K562 (cell line): ENCODE measurements around the gene OTUD5. TPM values are rescaled to one million over a fixed set of nuclear protein-coding genes. Genes with fewer than 3 reads are reported as not detected.

Source experiments
- ATAC-seq: fragments of 200-7000 bp; cut with Tn5 transposase; 3 replicates; pipeline ENCODE4 v1.9.1; 2020; ENCODE audit warnings: moderate library complexity
- BruUV-seq: library from RNA; stranded (reverse); fragments of 400-500 nt; replicated peaks from 2 replicates; lab custom pipeline; 2021; lab: Mats Ljungman, UMichigan
- CTCF ChIA-PET: fragments of 300-600 bp; formaldehyde crosslinking; extraction: SDS; loops from one replicate; lab custom pipeline; 2021; ENCODE audit warnings: low intra/inter-chr PET ratio; lab: Yijun Ruan, JAX
- POLR2A ChIA-PET: fragments of 300-600, 350-650 bp; sonication (Branson Sonifier 250); formaldehyde crosslinking; extraction: SDS; loops from one replicate; lab custom pipeline; 2021; ENCODE audit warnings: antibody characterized with exemption, inconsistent platforms; lab: Yijun Ruan, JAX
- DNase-seq, 4 experiments: peaks; one replicate each; pipeline versions ENCODE4 v3.0.0 to v3.0.0-alpha.2; 2011 to 2018; ENCODE audit warnings: low spot score in 3 of 4, mixed read lengths in 3 of 4; ENCODE audit errors: extremely low read depth in 1 of 4
- FAIRE-seq: peaks from 2 replicates; lab custom pipeline; 2011; peaks lifted over from hg19 to GRCh38; lab: Jason Lieb, UNC
- H2AFZ ChIP-seq: 2 replicates; pipeline ENCODE4 v1.6.0; 2011; ENCODE audit warnings: low read depth, low read length, control low read depth, inconsistent platforms
- H3K27ac ChIP-seq: fragments of 200-600 bp; 3 replicates; pipeline ENCODE4 v1.8.0; 2011; ENCODE audit warnings: low read depth, mild to moderate bottlenecking, control low read depth, inconsistent platforms, low read length, moderate library complexity, mixed read lengths; ENCODE audit errors: extremely low read depth
- H3K27me3 ChIP-seq, 2 experiments: fragments of 300-600 bp in 1 of 2; 2 replicates in 1 of 2; 3 replicates in 1 of 2; pipeline versions ENCODE4 v1.6.0 to v1.8.0; 2011; ENCODE audit warnings: inconsistent platforms in 2 of 2, low read length in 2 of 2, mild to moderate bottlenecking in 1 of 2, mixed read lengths in 1 of 2, moderate library complexity in 1 of 2; ENCODE audit not compliant: control insufficient read depth in 2 of 2, insufficient read depth in 2 of 2
- H3K36me3 ChIP-seq: fragments of 300-600 bp; 3 replicates; pipeline ENCODE4 v1.8.0; 2011; ENCODE audit warnings: mild to moderate bottlenecking, low read length, inconsistent platforms; ENCODE audit not compliant: control insufficient read depth, insufficient read depth
- H3K4me1 ChIP-seq, 2 experiments: fragments of 200-600 bp in 1 of 2; replicated peaks in 1 of 2; 2 replicates in 1 of 2; 3 replicates in 1 of 2; pipeline versions ENCODE4 v1.5.1 to v1.8.0; 2011; ENCODE audit warnings: inconsistent platforms in 2 of 2, low read length in 2 of 2, mild to moderate bottlenecking in 1 of 2, mixed read lengths in 1 of 2, moderate library complexity in 1 of 2; ENCODE audit not compliant: control insufficient read depth in 2 of 2, insufficient read depth in 2 of 2
- H3K4me2 ChIP-seq: 2 replicates; pipeline ENCODE4 v1.6.1; 2011; ENCODE audit warnings: low read length, control low read depth, inconsistent platforms, mixed read lengths; ENCODE audit not compliant: insufficient read depth
- H3K4me3 ChIP-seq: fragments of 200-600 bp; sonication (generic), shearing (Covaris generic); 2 replicates; pipeline ENCODE4 v1.5.1; 2016; ENCODE audit warnings: control low read depth, inconsistent platforms
- H3K79me2 ChIP-seq: fragments of 200-600 bp; 3 replicates; pipeline ENCODE4 v1.8.0; 2011; ENCODE audit warnings: low read length, inconsistent platforms; ENCODE audit not compliant: control insufficient read depth, insufficient read depth
- H3K9ac ChIP-seq, 2 experiments: 2 replicates each; pipeline versions ENCODE4 v1.6.0 to v1.6.1; 2011; ENCODE audit warnings: low read depth in 2 of 2, low read length in 2 of 2, control low read depth in 1 of 2, inconsistent platforms in 1 of 2, mild to moderate bottlenecking in 1 of 2, mixed read lengths in 1 of 2; ENCODE audit not compliant: insufficient read depth in 1 of 2
- H3K9me1 ChIP-seq: one replicate; pipeline ENCODE4 v1.6.0; 2011; ENCODE audit warnings: inconsistent platforms, mild to moderate bottlenecking, low read length, moderate library complexity; ENCODE audit not compliant: control insufficient read depth, insufficient read depth
- H3K9me3 ChIP-seq: replicated peaks from 2 replicates; pipeline ENCODE4 v1.5.1; 2011; ENCODE audit warnings: low read depth, low read length, inconsistent platforms; ENCODE audit not compliant: control insufficient read depth, insufficient read depth
- H4K20me1 ChIP-seq: replicated peaks from 2 replicates; pipeline ENCODE4 v1.6.1; 2011; ENCODE audit warnings: low read length, inconsistent platforms, mixed read lengths; ENCODE audit not compliant: control insufficient read depth, insufficient read depth
- ARID1B ChIP-seq: fragments of 450-650 bp; IDR thresholded peaks from 2 replicates; pipeline ENCODE4 v1.6.1; 2016; ENCODE audit warnings: antibody characterized with exemption, mild to moderate bottlenecking, inconsistent platforms
- ASH1L ChIP-seq: fragments of 450-650 bp; IDR thresholded peaks from 2 replicates; pipeline ENCODE4 v1.6.1; 2018; ENCODE audit warnings: borderline replicate concordance, mild to moderate bottlenecking, low read depth; ENCODE audit not compliant: partially characterized antibody
- BCL6 ChIP-seq: fragments of 250-450 bp; sonication (Bioruptor Pico); IDR thresholded peaks from 2 replicates; pipeline ENCODE4 v1.4.0; 2020
- CHD1 ChIP-seq: fragments of 200-600 bp; sonication (generic); IDR thresholded peaks from one replicate; pipeline ENCODE4 v1.6.1; 2012; ENCODE audit warnings: mild to moderate bottlenecking, moderate library complexity, low read length, inconsistent platforms
- CLOCK ChIP-seq: fragments of 250-450 bp; sonication (Bioruptor Pico); IDR thresholded peaks from 2 replicates; pipeline ENCODE4 v1.4.0; 2020; ENCODE audit warnings: mild to moderate bottlenecking, moderate library complexity, borderline replicate concordance
- DPF2 ChIP-seq: fragments of 450-650 bp; IDR thresholded peaks from 2 replicates; pipeline ENCODE4 v1.6.1; 2016
- EGR1 ChIP-seq: fragments of 450-650 bp; conservative IDR thresholded peaks from 2 replicates; pipeline ENCODE4 v1.6.1; 2017; ENCODE audit warnings: mild to moderate bottlenecking
- GABPB1 ChIP-seq: sonication (generic); formaldehyde crosslinking; IDR thresholded peaks from 2 replicates; pipeline ENCODE4 v1.8.0; 2022; ENCODE audit warnings: mild to moderate bottlenecking, missing genetic modification reagents
- HDGF ChIP-seq: fragments of 450-650 bp; IDR thresholded peaks from 2 replicates; pipeline ENCODE4 v1.6.1; 2016
- KDM2B ChIP-seq: fragments of 250-450 bp; sonication (Bioruptor Pico); IDR thresholded peaks from 2 replicates; pipeline ENCODE4 v1.8.0; 2021; ENCODE audit warnings: mild to moderate bottlenecking, moderate library complexity
- KLF10 ChIP-seq: fragments of 250-450 bp; sonication (Bioruptor Pico); IDR thresholded peaks from 2 replicates; pipeline ENCODE4 v1.6.1; 2021; ENCODE audit warnings: matching md5 sums
- MECOM ChIP-seq: fragments of 250-450 bp; sonication (Bioruptor Pico); IDR thresholded peaks from 2 replicates; pipeline ENCODE4 v1.8.0; 2022; ENCODE audit warnings: inconsistent platforms
- MYC ChIP-seq, 2 experiments: fragments of 250-450 bp in 1 of 2; sonication (Bioruptor Pico) in 1 of 2; IDR thresholded peaks; 2 replicates each; pipeline versions ENCODE4 v1.5.1 to v1.6.1; 2012 to 2021; ENCODE audit warnings: low read depth in 2 of 2, borderline replicate concordance in 1 of 2, improper control_type of control experiment in 1 of 2, low read length in 1 of 2, mild to moderate bottlenecking in 1 of 2, moderate library complexity in 1 of 2
- RAD21 ChIP-seq, 2 experiments: fragments of 250-450 bp in 1 of 2; fragments of 450-650 bp in 1 of 2; sonication (Bioruptor Pico) in 1 of 2; formaldehyde crosslinking in 1 of 2; IDR thresholded peaks in 1 of 2; conservative IDR thresholded peaks in 1 of 2; 2 replicates each; pipeline versions ENCODE4 v1.4.0 to v1.8.0; 2020 to 2022; ENCODE audit warnings: mild to moderate bottlenecking in 2 of 2, moderate library complexity in 1 of 2
- SAFB ChIP-seq: fragments of 200-400 bp; formaldehyde crosslinking; IDR thresholded peaks from 2 replicates; pipeline ENCODE4 v1.6.1; 2017; ENCODE audit warnings: low read depth, low read length, borderline replicate concordance
- SMAD4 ChIP-seq: fragments of 250-450 bp; sonication (Bioruptor Pico); conservative IDR thresholded peaks from 2 replicates; pipeline ENCODE4 v1.8.0; 2021; ENCODE audit warnings: inconsistent platforms, mild to moderate bottlenecking, moderate library complexity
- SRSF3 ChIP-seq: fragments of 200-400 bp; formaldehyde crosslinking; IDR thresholded peaks from 2 replicates; pipeline ENCODE4 v1.6.1; 2016; ENCODE audit warnings: mild to moderate bottlenecking, low read length, moderate library complexity; ENCODE audit not compliant: insufficient read depth
- TAF1 ChIP-seq: IDR thresholded peaks from 2 replicates; pipeline ENCODE4 v1.6.1; 2011; ENCODE audit warnings: mild to moderate bottlenecking, low read length, moderate library complexity; ENCODE audit not compliant: insufficient read depth, control insufficient read depth, severe bottlenecking; ENCODE audit errors: extremely low read depth
- ZNF143 ChIP-seq: sonication (generic); formaldehyde crosslinking; IDR thresholded peaks from 2 replicates; pipeline ENCODE4 v1.9.0; 2022; ENCODE audit warnings: mild to moderate bottlenecking, missing genetic modification reagents
- ZNF41 ChIP-seq: fragments of 250-450 bp; sonication (Bioruptor Pico); conservative IDR thresholded peaks from 2 replicates; pipeline ENCODE4 v1.4.0; 2020; ENCODE audit warnings: mild to moderate bottlenecking
- ZNF511 ChIP-seq: sonication (generic); formaldehyde crosslinking; IDR thresholded peaks from 2 replicates; pipeline ENCODE4 v1.8.0; 2022; ENCODE audit warnings: mild to moderate bottlenecking, missing genetic modification reagents
- ZNF584 ChIP-seq: fragments of 200-800 bp; sonication (Bioruptor generic); IDR thresholded peaks from 2 replicates; pipeline ENCODE4 v1.6.1; 2016; ENCODE audit warnings: low read depth, mild to moderate bottlenecking, missing genetic modification characterization, missing compliant biosample characterization
- WGBS: fragments of 100-300 bp; shearing (Covaris generic); methylation state at CpG from one replicate; pipeline ENCODE4 v1.1.6; 2016; ENCODE audit warnings: low coverage, mixed read lengths; ENCODE audit not compliant: insufficient coverage; ENCODE audit errors: missing lambda C conversion rate; 5-methylcytosine and 5-hydroxymethylcytosine counted together
- in situ Hi-C: fragments of 300-500 bp; cut with MboI; formaldehyde crosslinking; loops from 4 replicates; pipeline ENCODE4 v1.15.0; 2018; ENCODE audit warnings: inconsistent platforms, mixed read lengths
- intact Hi-C: fragments of 100-400 bp; cut with micrococcal nuclease; formaldehyde crosslinking; loops from 2 replicates; pipeline ENCODE4 v1.14.2; 2022
- polyA plus RNA-seq, 8 experiments: library from polyadenylated mRNA; depleted of rRNA in 4 of 8; stranded (reverse) in 5 of 8; unstranded in 3 of 8; fragments of >200 nt; fragmentation: Nextera tagmentation in 2 of 8; fragmentation: Illumina TruSeq in 1 of 8; extraction: Ambion mirVana in 2 of 8; extraction: Trizol in 1 of 8; gene quantifications; 2 replicates each; pipeline versions ENCODE4 v1.2.1 to v1.2.3, GENCODE V29; 2011 to 2014; ENCODE audit warnings: inconsistent platforms in 1 of 8, missing spikeins in 1 of 8
- total RNA-seq, 7 experiments: library from RNA; depleted of rRNA in 6 of 7; stranded (reverse); fragments of >200 nt in 6 of 7; fragmentation: Illumina TruSeq in 2 of 7; extraction: Trizol in 2 of 7; gene quantifications; 2 replicates each; pipeline versions ENCODE4 v1.2.1 to v1.2.3, GENCODE V29; 2011 to 2021; ENCODE audit warnings: low replicate concordance in 1 of 7

Gene OTUD5
- total and polyA plus RNA-seq, 9 of the 15 experiments (the other 6 are each of a cell fraction or from before 2014, with no cell fraction given): 3.6 to 102 (median 59.0) TPM

- H3K36me3 ChIP-seq: peaks cover 62% of the 10 kb centered on the region
- ChIA-PET POLR2A (no interaction called here), CTCF (interaction anchor here (0.9 kb wide), 1 partner anchor 12 kb away, joined by 5 read pairs; no protein-coding TSS in a partner anchor)
- peaks cover 69% of the 10 kb centered on the region for H3K79me2 ChIP-seq
- DNase-seq (no peak), FAIRE-seq (no peak), ATAC-seq (no peak)
- H3K9me1 ChIP-seq: no peaks in the 10 kb centered on the region
- H3K4me2 ChIP-seq: peak overlapping the region; percentile 97; the same call in 1 of the 2 replicates
- no peaks in the 10 kb centered on the region for H3K9me3 ChIP-seq
- peak overlapping the region; percentile 77 for H3K27ac ChIP-seq
- BruUV-seq: no TSS peak
- no peaks in the 10 kb centered on the region; a peak in 1 of 5 replicates for H3K27me3 ChIP-seq
- intact Hi-C loops: loop anchor here (10.0 kb wide), 1 partner anchor 283 kb away; no protein-coding TSS in a partner anchor
- H2AFZ ChIP-seq: no peak overlapping the region
- H4K20me1 ChIP-seq: peaks cover 34% of the 10 kb centered on the region
- H3K4me3 ChIP-seq: peak overlapping the region; percentile 89
- in situ Hi-C loops: no loop called here
- peaks cover 35 to 40% of the 10 kb centered on the region in 2 experiments for H3K4me1 ChIP-seq
- peak overlapping the region; percentile 73 to 92 for H3K9ac ChIP-seq
- WGBS: 0% methylated on average over 9 of the region's 23 CpGs
- TF ChIP-seq BCL6: no peak
- TF ChIP-seq MYC (IDR thresholded peaks at IDR 0.05; ENCODE audit: low read depth, low read length): no peak
- no peak for TF ChIP-seq MYC (CRISPR knock-in tag; IDR thresholded peaks at IDR 0.05; ENCODE audit: borderline replicate concordance, low read depth)
- TF ChIP-seq SRSF3: no peak
- TF ChIP-seq RAD21 (CRISPR knock-in tag; conservative IDR thresholded peaks at IDR 0.05 in 1 of 2, IDR thresholded peaks at IDR 0.05 in 1 of 2): no peak
- TF ChIP-seq ZNF511 (CRISPR knock-in tag): no peak
- TF ChIP-seq EGR1: peak; percentile 82; the same call in 1 of the 2 replicates
- TF ChIP-seq GABPB1 (CRISPR knock-in tag): 0 out of 2 replicates have a peak, but pooled peaks have one; percentile 38
- no peak for TF ChIP-seq MECOM (CRISPR knock-in tag)
- no peak for TF ChIP-seq SMAD4 (CRISPR knock-in tag)
- no peak for TF ChIP-seq KDM2B (CRISPR knock-in tag)
- no peak for TF ChIP-seq CLOCK (CRISPR knock-in tag)
- no peak for TF ChIP-seq ZNF41 (CRISPR knock-in tag)
- TF ChIP-seq CHD1: peak; percentile 37
- no peak for TF ChIP-seq HDGF
- no peak for TF ChIP-seq ZNF584 (CRISPR knock-in tag)
- peak; percentile 24; the same call in 1 of the 2 replicates for TF ChIP-seq ARID1B
- no peak for TF ChIP-seq SAFB
- TF ChIP-seq DPF2: 0 out of 2 replicates have a peak, but pooled peaks have one; percentile 22
- no peak for TF ChIP-seq TAF1
- no peak for TF ChIP-seq ZNF143 (CRISPR knock-in tag)
- no peak for TF ChIP-seq ASH1L
- TF ChIP-seq KLF10 (CRISPR knock-in tag): no peak
These were observed 39.1 kb downstream of the OTUD5 start for GRCh38 chrX:48918301-48918642.
